ENCODE data around the gene ITGAL. TPM values are rescaled to one million over a fixed set of nuclear protein-coding genes. Genes with fewer than 3 reads are reported as not detected.

ITGAL gene
- total and polyA plus RNA-seq, 2 donors (not counting 1 experiment from before 2014, with no cell fraction given) = 110 to 184 TPM

- Histone ChIP-seq H3K27ac (ENCODE audit: low read length in 2 of 2) (no peak overlapping the region), H3K27me3 (replicated peaks in 1 of 4; ENCODE audit: control extremely low read depth in 1 of 4, control insufficient read depth in 3 of 4, insufficient read depth in 4 of 4, low read length in 3 of 4) (no peaks in the 10 kb centered on the region)
- peaks cover 52% of the 10 kb centered on the region for H3K4me1 Mint-ChIP-seq
Observed at GRCh38 chr16:30457743-30458560, 14.6 kb upstream of the ITGAL start.

More at GRCh38 chr16:30457743-30458560, 14.6 kb upstream of the ITGAL start:
- Histone ChIP-seq H3K9me3 (ENCODE audit: control extremely low read depth in 1 of 3, control insufficient read depth in 2 of 3, insufficient read depth in 1 of 3, low read length in 2 of 3) (no peaks in the 10 kb centered on the region), H2AFZ (ENCODE audit: insufficient read depth, low read depth, low read length, poor library complexity, severe bottlenecking) (peak overlapping the region; percentile 6), H3K4me3 (ENCODE audit: control extremely low read depth in 1 of 5, extremely low read depth in 1 of 5, insufficient read depth in 1 of 5, low read depth in 2 of 5, low read length in 4 of 5) (no peak overlapping the region), H3K79me2 (ENCODE audit: control insufficient read depth, insufficient read depth, low read length) (no peaks in the 10 kb centered on the region), H4K20me1 (ENCODE audit: control insufficient read depth, insufficient read depth, low read length, poor library complexity, severe bottlenecking) (no peaks in the 10 kb centered on the region), H3K4me1 (ENCODE audit: control insufficient read depth in 2 of 2, insufficient read depth in 2 of 2, low read length in 2 of 2) (peaks cover 13 to 37% of the 10 kb centered on the region in 2 donors), H3K9ac (ENCODE audit: low read length) (no peak overlapping the region), H3K36me3 (replicated peaks in 1 of 2; ENCODE audit: control extremely low read depth in 1 of 2, control insufficient read depth in 1 of 2, extremely low read depth in 1 of 2, insufficient read depth in 2 of 2, low read length in 1 of 2) (no peaks in the 10 kb centered on the region), H3K4me2 (replicated peaks; ENCODE audit: low read depth, low read length, poor library complexity, severe bottlenecking) (peak overlapping the region; percentile 73)
- ChIA-PET POLR2A (interaction anchor here (0.7 to 4.8 kb wide), 9 partner anchors 14 to 301 kb away, joined by 3 to 74 read pairs (median 4); partner anchors contain the start of genes DCTPP1, FBRS and ITGAL), CTCF (interaction anchor here (0.9 to 6.1 kb wide), 15 partner anchors 9 to 141 kb away, joined by 3 to 57 read pairs (median 3); partner anchors contain the start of genes DCTPP1 and ITGAL)
- DNase-seq (no peak), ATAC-seq (ENCODE audit: low read depth) (no peak)
- Mint-ChIP-seq H3K9me3 (ENCODE audit: insufficient read depth) (no peaks in the 10 kb centered on the region), H3K4me3 (peak overlapping the region; percentile 80), H3K27me3 (no peaks in the 10 kb centered on the region), H3K27ac (peak overlapping the region; percentile 97)
- TF ChIP-seq CTCF (IDR thresholded peaks at IDR 0.05) = no peak
- no peak for TF ChIP-seq EZH2 (IDR thresholded peaks at IDR 0.05; ENCODE audit: borderline replicate concordance, insufficient read depth, low read depth, low read length, poor library complexity, severe bottlenecking)
- WGBS (ENCODE audit: insufficient coverage) = 82% methylated on average over 10 of the region's 16 CpGs
- intact Hi-C loops (cut with micrococcal nuclease) = loop anchor here (2.0 to 5.0 kb wide), 2 partner anchors 13 to 69 kb away; partner anchors contain the start of genes SEPHS2 and ZNF768

All from B cell (primary cell).